Right lobe of liver (tissue), 6 donors: ENCODE results near the gene SFXN1. TPM values are rescaled to one million over a fixed set of nuclear protein-coding genes. Genes with fewer than 3 reads are reported as not detected.

Experiments used
- ATAC-seq, 4 donors: fragments of 200-7000 bp; cut with Tn5 transposase; one replicate each; pipeline ENCODE4 v1.9.1; 2020; ENCODE audit warnings: mild to moderate bottlenecking in 4 of 4, moderate library complexity in 4 of 4
- DNase-seq, 3 donors: peaks; one replicate each; pipeline ENCODE4 v3.0.0-alpha.2; 2020
- H3K27ac ChIP-seq, 3 donors: fragments of 200-600 bp; one replicate each; pipeline ENCODE4 v1.8.0; 2022
- H3K27me3 ChIP-seq, 2 donors: fragments of 200-600 bp; one replicate each; pipeline ENCODE4 v1.8.0; 2022
- H3K36me3 ChIP-seq, 4 donors: fragments of 200-600 bp; sonication (generic) in 1 of 4; one replicate each; pipeline versions ENCODE4 v1.5.1 to v1.8.0; 2017 to 2022; ENCODE audit warnings: control low read depth in 1 of 4
- H3K4me1 ChIP-seq, 4 donors: fragments of 200-600 bp; sonication (generic) in 1 of 4; one replicate each; pipeline versions ENCODE4 v1.5.1 to v1.8.0; 2017 to 2022; ENCODE audit warnings: control low read depth in 1 of 4
- H3K4me3 ChIP-seq, 3 donors: fragments of 200-600 bp; one replicate each; pipeline ENCODE4 v1.8.0; 2022
- H3K9me3 ChIP-seq, 4 donors: fragments of 200-600 bp; sonication (generic) in 1 of 4; one replicate each; pipeline versions ENCODE4 v1.5.1 to v1.8.0; 2017 to 2022; ENCODE audit warnings: control low read depth in 1 of 4
- CTCF ChIP-seq, 4 donors: fragments of 200-600 bp in 3 of 4; fragments of 450-650 bp in 1 of 4; IDR thresholded peaks; one replicate each; pipeline versions ENCODE4 v1.5.1 to v1.8.0; 2016 to 2022; ENCODE audit warnings: antibody characterized with exemption in 4 of 4, mild to moderate bottlenecking in 2 of 4
- POLR2A ChIP-seq: fragments of 450-650 bp; IDR thresholded peaks from one replicate; pipeline ENCODE4 v1.6.1; 2017; ENCODE audit warnings: antibody characterized with exemption, mild to moderate bottlenecking
- WGBS: methylation state at CpG from one replicate; pipeline ENCODE4 v1.1.6; 2018; ENCODE audit warnings: low coverage, low lambda C conversion rate; ENCODE audit not compliant: insufficient coverage; ENCODE audit errors: missing lambda C conversion rate; 5-methylcytosine and 5-hydroxymethylcytosine counted together
- intact Hi-C, 2 donors: fragments of 100-400 bp; cut with DNase I; formaldehyde crosslinking; loops; one replicate each; pipeline versions ENCODE4 v1.11.2 to v1.14.1; 2022
- total RNA-seq, 6 experiments: library from RNA; depleted of rRNA in 2 of 6; stranded (reverse); fragments of >200 nt in 2 of 6; fragmentation: NEBNext Ultra II Directional in 3 of 6; extraction: Animal tissue kit (Norgen Biotek cat#: 25700) in 3 of 6; gene quantifications; one replicate each; pipeline versions ENCODE4 v1.1.0 to v1.2.4, GENCODE V29; 2016 to 2023
- donor health status: DM: no; HTN: yes; CAD: no.
- donor health status: DM: no; HTN: no; CAD: no.
- donor health status: DM: no; HTN: no; CAD: no.
- donor health status: DM: no; HTN: yes; CAD: no.
- donor health status: DM: no; HTN: yes; CAD: no.

The SFXN1 gene
- total RNA-seq, 6 experiments from 2014 or later: 58.9 to 123 (median 89.1) TPM

GRCh38 chr5:175516933-175517823 lies 38.8 kb downstream of the SFXN1 start:
- no peak for ATAC-seq

GRCh38 chr5:175517824-175518450 lies 39.6 kb downstream of the SFXN1 start:
- intact Hi-C loops: no loop called here

More at GRCh38 chr5:175516933-175517823, 38.8 kb downstream of the SFXN1 start:
- 94% methylated on average over 6 of the region's 10 CpGs for WGBS
- Histone ChIP-seq H3K36me3 (peaks cover 0 to 76% (median 29%) of the 10 kb centered on the region in 4 donors), H3K9me3 (no peaks in the 10 kb centered on the region), H3K27ac (no peak overlapping the region), H3K4me3 (no peak overlapping the region), H3K27me3 (no peaks in the 10 kb centered on the region), H3K4me1 (no peaks in the 10 kb centered on the region)
- no peak for TF ChIP-seq CTCF (IDR thresholded peaks at IDR 0.05)
- TF ChIP-seq POLR2A: no peak
- intact Hi-C loops: no loop called here
- DNase-seq: no peak

GRCh38 chr5:175519006-175519405 lies 40.6 kb downstream of the SFXN1 start:
- ATAC-seq: no peak

More at GRCh38 chr5:175517824-175518450, 39.6 kb downstream of the SFXN1 start:
- Histone ChIP-seq H3K4me1 (no peaks in the 10 kb centered on the region), H3K27me3 (no peaks in the 10 kb centered on the region), H3K27ac (no peak overlapping the region), H3K36me3 (peaks cover 0 to 76% (median 25%) of the 10 kb centered on the region in 4 donors), H3K9me3 (no peaks in the 10 kb centered on the region), H3K4me3 (no peak overlapping the region)
- 88% methylated on average over 7 of the region's 7 CpGs for WGBS
- TF ChIP-seq CTCF (IDR thresholded peaks at IDR 0.05): no peak
- TF ChIP-seq POLR2A: no peak
- DNase-seq: no peak
- no peak for ATAC-seq

GRCh38 chr5:175520321-175520720 lies 42.0 kb downstream of the SFXN1 start:
- no peak for TF ChIP-seq CTCF (IDR thresholded peaks at IDR 0.05)
- TF ChIP-seq POLR2A: no peak
- H3K27me3 ChIP-seq: no peaks in the 10 kb centered on the region
- H3K9me3 ChIP-seq: no peaks in the 10 kb centered on the region
- H3K4me3 ChIP-seq: no peak overlapping the region
- H3K36me3 ChIP-seq: peaks cover 0 to 70% (median 19%) of the 10 kb centered on the region in 4 donors
- no peak overlapping the region for H3K27ac ChIP-seq
- H3K4me1 ChIP-seq: no peaks in the 10 kb centered on the region
- intact Hi-C loops: no loop called here
- 97% methylated on average over 3 of the region's 5 CpGs for WGBS
- ATAC-seq: no peak
- no peak for DNase-seq

More at GRCh38 chr5:175519006-175519405, 40.6 kb downstream of the SFXN1 start:
- TF ChIP-seq CTCF (IDR thresholded peaks at IDR 0.05) (no peak), POLR2A (no peak)
- H3K27me3 ChIP-seq: no peaks in the 10 kb centered on the region
- H3K27ac ChIP-seq: no peak overlapping the region
- DNase-seq: no peak
- 88% methylated on average over 2 of the region's 2 CpGs for WGBS
- no peaks in the 10 kb centered on the region for H3K9me3 ChIP-seq
- intact Hi-C loops: no loop called here
- peaks cover 0 to 74% (median 19%) of the 10 kb centered on the region in 4 donors for H3K36me3 ChIP-seq
- H3K4me3 ChIP-seq: no peak overlapping the region
- H3K4me1 ChIP-seq: no peaks in the 10 kb centered on the region
